K562 (cell line): ENCODE results near the gene PPP1CB. TPM values are rescaled to one million over a fixed set of nuclear protein-coding genes. Genes with fewer than 3 reads are reported as not detected.
"Not testable (repeated sequence)": the region's sequence is repeated elsewhere in the genome, so short reads cannot be mapped to it uniquely, and the experiment has no call there.

Experiments
- ATAC-seq: fragments of 200-7000 bp; cut with Tn5 transposase; 3 replicates; pipeline ENCODE4 v1.9.1; 2020; ENCODE audit warnings: moderate library complexity
- BruUV-seq: library from RNA; stranded (reverse); fragments of 400-500 nt; replicated peaks from 2 replicates; lab custom pipeline; 2021; lab: Mats Ljungman, UMichigan
- CTCF ChIA-PET: fragments of 300-600 bp; formaldehyde crosslinking; extraction: SDS; loops from one replicate; lab custom pipeline; 2021; ENCODE audit warnings: low intra/inter-chr PET ratio; lab: Yijun Ruan, JAX
- POLR2A ChIA-PET: fragments of 300-600, 350-650 bp; sonication (Branson Sonifier 250); formaldehyde crosslinking; extraction: SDS; loops from one replicate; lab custom pipeline; 2021; ENCODE audit warnings: antibody characterized with exemption, inconsistent platforms; lab: Yijun Ruan, JAX
- DNase-seq, 4 experiments: peaks; one replicate each; pipeline versions ENCODE4 v3.0.0 to v3.0.0-alpha.2; 2011 to 2018; ENCODE audit warnings: low spot score in 3 of 4, mixed read lengths in 3 of 4; ENCODE audit errors: extremely low read depth in 1 of 4
- FAIRE-seq: peaks from 2 replicates; lab custom pipeline; 2011; peaks lifted over from hg19 to GRCh38; lab: Jason Lieb, UNC
- H2AFZ ChIP-seq: 2 replicates; pipeline ENCODE4 v1.6.0; 2011; ENCODE audit warnings: low read depth, low read length, control low read depth, inconsistent platforms
- H3K27ac ChIP-seq: fragments of 200-600 bp; 3 replicates; pipeline ENCODE4 v1.8.0; 2011; ENCODE audit warnings: low read depth, mild to moderate bottlenecking, control low read depth, inconsistent platforms, low read length, moderate library complexity, mixed read lengths; ENCODE audit errors: extremely low read depth
- H3K27me3 ChIP-seq, 2 experiments: fragments of 300-600 bp in 1 of 2; 2 replicates in 1 of 2; 3 replicates in 1 of 2; pipeline versions ENCODE4 v1.6.0 to v1.8.0; 2011; ENCODE audit warnings: inconsistent platforms in 2 of 2, low read length in 2 of 2, mild to moderate bottlenecking in 1 of 2, mixed read lengths in 1 of 2, moderate library complexity in 1 of 2; ENCODE audit not compliant: control insufficient read depth in 2 of 2, insufficient read depth in 2 of 2
- H3K36me3 ChIP-seq: fragments of 300-600 bp; 3 replicates; pipeline ENCODE4 v1.8.0; 2011; ENCODE audit warnings: mild to moderate bottlenecking, low read length, inconsistent platforms; ENCODE audit not compliant: control insufficient read depth, insufficient read depth
- H3K4me1 ChIP-seq, 2 experiments: fragments of 200-600 bp in 1 of 2; replicated peaks in 1 of 2; 2 replicates in 1 of 2; 3 replicates in 1 of 2; pipeline versions ENCODE4 v1.5.1 to v1.8.0; 2011; ENCODE audit warnings: inconsistent platforms in 2 of 2, low read length in 2 of 2, mild to moderate bottlenecking in 1 of 2, mixed read lengths in 1 of 2, moderate library complexity in 1 of 2; ENCODE audit not compliant: control insufficient read depth in 2 of 2, insufficient read depth in 2 of 2
- H3K4me2 ChIP-seq: 2 replicates; pipeline ENCODE4 v1.6.1; 2011; ENCODE audit warnings: low read length, control low read depth, inconsistent platforms, mixed read lengths; ENCODE audit not compliant: insufficient read depth
- H3K4me3 ChIP-seq: fragments of 200-600 bp; sonication (generic), shearing (Covaris generic); 2 replicates; pipeline ENCODE4 v1.5.1; 2016; ENCODE audit warnings: control low read depth, inconsistent platforms
- H3K79me2 ChIP-seq: fragments of 200-600 bp; 3 replicates; pipeline ENCODE4 v1.8.0; 2011; ENCODE audit warnings: low read length, inconsistent platforms; ENCODE audit not compliant: control insufficient read depth, insufficient read depth
- H3K9ac ChIP-seq, 2 experiments: 2 replicates each; pipeline versions ENCODE4 v1.6.0 to v1.6.1; 2011; ENCODE audit warnings: low read depth in 2 of 2, low read length in 2 of 2, control low read depth in 1 of 2, inconsistent platforms in 1 of 2, mild to moderate bottlenecking in 1 of 2, mixed read lengths in 1 of 2; ENCODE audit not compliant: insufficient read depth in 1 of 2
- H3K9me1 ChIP-seq: one replicate; pipeline ENCODE4 v1.6.0; 2011; ENCODE audit warnings: inconsistent platforms, mild to moderate bottlenecking, low read length, moderate library complexity; ENCODE audit not compliant: control insufficient read depth, insufficient read depth
- H3K9me3 ChIP-seq: replicated peaks from 2 replicates; pipeline ENCODE4 v1.5.1; 2011; ENCODE audit warnings: low read depth, low read length, inconsistent platforms; ENCODE audit not compliant: control insufficient read depth, insufficient read depth
- H4K20me1 ChIP-seq: replicated peaks from 2 replicates; pipeline ENCODE4 v1.6.1; 2011; ENCODE audit warnings: low read length, inconsistent platforms, mixed read lengths; ENCODE audit not compliant: control insufficient read depth, insufficient read depth
- SIN3B ChIP-seq: fragments of 450-650 bp; IDR thresholded peaks from 2 replicates; pipeline ENCODE4 v1.6.1; 2017; ENCODE audit warnings: low read depth, mild to moderate bottlenecking, moderate library complexity
- WGBS: fragments of 100-300 bp; shearing (Covaris generic); methylation state at CpG from one replicate; pipeline ENCODE4 v1.1.6; 2016; ENCODE audit warnings: low coverage, mixed read lengths; ENCODE audit not compliant: insufficient coverage; ENCODE audit errors: missing lambda C conversion rate; 5-methylcytosine and 5-hydroxymethylcytosine counted together
- in situ Hi-C: fragments of 300-500 bp; cut with MboI; formaldehyde crosslinking; loops from 4 replicates; pipeline ENCODE4 v1.15.0; 2018; ENCODE audit warnings: inconsistent platforms, mixed read lengths
- intact Hi-C: fragments of 100-400 bp; cut with micrococcal nuclease; formaldehyde crosslinking; loops from 2 replicates; pipeline ENCODE4 v1.14.2; 2022
- polyA plus RNA-seq, 8 experiments: library from polyadenylated mRNA; depleted of rRNA in 4 of 8; stranded (reverse) in 5 of 8; unstranded in 3 of 8; fragments of >200 nt; fragmentation: Nextera tagmentation in 2 of 8; fragmentation: Illumina TruSeq in 1 of 8; extraction: Ambion mirVana in 2 of 8; extraction: Trizol in 1 of 8; gene quantifications; 2 replicates each; pipeline versions ENCODE4 v1.2.1 to v1.2.3, GENCODE V29; 2011 to 2014; ENCODE audit warnings: inconsistent platforms in 1 of 8, missing spikeins in 1 of 8
- total RNA-seq, 7 experiments: library from RNA; depleted of rRNA in 6 of 7; stranded (reverse); fragments of >200 nt in 6 of 7; fragmentation: Illumina TruSeq in 2 of 7; extraction: Trizol in 2 of 7; gene quantifications; 2 replicates each; pipeline versions ENCODE4 v1.2.1 to v1.2.3, GENCODE V29; 2011 to 2021; ENCODE audit warnings: low replicate concordance in 1 of 7

The PPP1CB gene
- total and polyA plus RNA-seq, 9 of the 15 experiments (the other 6 are each of a cell fraction or from before 2014, with no cell fraction given) = 25.6 to 118 (median 58.9) TPM

- ChIA-PET CTCF (no interaction called here), POLR2A (no interaction called here)
- WGBS = 50% methylated on average over 3 of the region's 3 CpGs
- in situ Hi-C loops (no loop called here), intact Hi-C loops (no loop called here)
- Histone ChIP-seq H3K27me3 (no peaks in the 10 kb centered on the region), H3K4me1 (no peaks in the 10 kb centered on the region), H3K79me2 (no peaks in the 10 kb centered on the region; the same call in 2 of the 3 replicates), H3K9me3 (no peaks in the 10 kb centered on the region), H3K4me2 (no peak overlapping the region), H4K20me1 (no peaks in the 10 kb centered on the region), H3K9me1 (no peaks in the 10 kb centered on the region), H3K36me3 (peaks cover 78% of the 10 kb centered on the region), H3K27ac (no peak overlapping the region), H3K4me3 (no peak overlapping the region), H2AFZ (no peak overlapping the region), H3K9ac (no peak overlapping the region)
- ATAC-seq (no peak), DNase-seq (no peak), FAIRE-seq (no peak)
- BruUV-seq = no TSS peak
- TF ChIP-seq SIN3B = no peak
Measured at GRCh38 chr2:28782423-28782822, 30.8 kb downstream of the PPP1CB start.

- H3K79me2 ChIP-seq, CTCF ChIA-PET, in situ Hi-C loops, H3K4me3 ChIP-seq, DNase-seq, ATAC-seq, H3K4me2 ChIP-seq, H4K20me1 ChIP-seq, H3K27me3 ChIP-seq, intact Hi-C loops, H2AFZ ChIP-seq, H3K9me3 ChIP-seq, H3K9me1 ChIP-seq, H3K4me1 ChIP-seq, FAIRE-seq, BruUV-seq, H3K27ac ChIP-seq, H3K9ac ChIP-seq: not testable (repeated sequence)
- WGBS = 88% methylated on average over 7 of the region's 7 CpGs
- POLR2A ChIA-PET = interaction anchor here (2.8 kb wide), 1 partner anchor 10 kb away, joined by 14 read pairs; no protein-coding TSS in a partner anchor
- H3K36me3 ChIP-seq = peaks cover 79% of the 10 kb centered on the region
Measured at GRCh38 chr2:28784570-28784969, 32.9 kb downstream of the PPP1CB start.
